MM.1S (cell line): ENCODE data around the gene CEACAM7.

ENCODE experiments used
- EZH2 ChIP-seq: fragments of 300-600 bp; sonication (generic); optimal IDR thresholded peaks from 2 replicates; pipeline ENCODE3; 2017; ENCODE audit warnings: low read depth, mild to moderate bottlenecking, antibody characterized with exemption, low read length, mixed read lengths
- EZH2phosphoT487 ChIP-seq: fragments of 300-600 bp; sonication (generic); IDR thresholded peaks from 2 replicates; pipeline ENCODE4 v1.6.1; 2018; ENCODE audit warnings: antibody characterized with exemption, low read length
- TF ChIP-seq, protein P1 (sequence below): fragments of 300-600 bp; sonication (generic); IDR thresholded peaks from 2 replicates; pipeline ENCODE4 v1.5.1; 2016; ENCODE audit warnings: antibody characterized with exemption, low read length, mixed read lengths

DNA sequence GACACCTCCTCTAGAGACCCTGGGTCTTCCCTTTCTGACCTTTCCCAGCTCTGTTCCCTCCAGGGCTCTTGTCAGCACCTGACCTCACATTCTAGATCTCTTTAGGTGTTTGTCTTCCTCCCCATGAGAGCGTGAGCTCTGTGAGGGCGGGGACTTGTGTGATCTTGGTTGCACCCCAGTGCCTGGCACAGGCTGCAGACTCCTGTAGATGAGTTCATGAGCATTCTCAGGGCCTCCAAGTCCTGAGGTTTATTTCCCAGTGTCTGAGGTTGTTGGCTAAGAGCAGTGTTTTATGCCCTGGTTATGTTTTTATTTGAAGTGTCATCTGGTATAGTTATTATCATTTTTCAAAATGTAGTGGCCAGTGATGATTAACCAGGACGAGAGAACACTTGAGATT lies 61.8 kb downstream of the CEACAM7 start:
- TF ChIP-seq, protein P1, sequence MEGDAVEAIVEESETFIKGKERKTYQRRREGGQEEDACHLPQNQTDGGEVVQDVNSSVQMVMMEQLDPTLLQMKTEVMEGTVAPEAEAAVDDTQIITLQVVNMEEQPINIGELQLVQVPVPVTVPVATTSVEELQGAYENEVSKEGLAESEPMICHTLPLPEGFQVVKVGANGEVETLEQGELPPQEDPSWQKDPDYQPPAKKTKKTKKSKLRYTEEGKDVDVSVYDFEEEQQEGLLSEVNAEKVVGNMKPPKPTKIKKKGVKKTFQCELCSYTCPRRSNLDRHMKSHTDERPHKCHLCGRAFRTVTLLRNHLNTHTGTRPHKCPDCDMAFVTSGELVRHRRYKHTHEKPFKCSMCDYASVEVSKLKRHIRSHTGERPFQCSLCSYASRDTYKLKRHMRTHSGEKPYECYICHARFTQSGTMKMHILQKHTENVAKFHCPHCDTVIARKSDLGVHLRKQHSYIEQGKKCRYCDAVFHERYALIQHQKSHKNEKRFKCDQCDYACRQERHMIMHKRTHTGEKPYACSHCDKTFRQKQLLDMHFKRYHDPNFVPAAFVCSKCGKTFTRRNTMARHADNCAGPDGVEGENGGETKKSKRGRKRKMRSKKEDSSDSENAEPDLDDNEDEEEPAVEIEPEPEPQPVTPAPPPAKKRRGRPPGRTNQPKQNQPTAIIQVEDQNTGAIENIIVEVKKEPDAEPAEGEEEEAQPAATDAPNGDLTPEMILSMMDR, result no peak
- TF ChIP-seq EZH2 (no peak), EZH2phosphoT487 (no peak)
